ENCODE measurements around the gene FERD3L. TPM values are rescaled to one million over a fixed set of nuclear protein-coding genes. Genes with fewer than 3 reads are reported as not detected.
A peak's percentile ranks its signal among the peaks of the same experiment; 100 is the strongest.

Gene FERD3L
- total RNA-seq, 5 donors from 2014 or later (not counting 1 experiment from before 2014, with no cell fraction given): not detected

GRCh38 chr7:19113002-19113350 is 32.2 kb downstream of the FERD3L start:
- Mint-ChIP-seq H3K36me3 (no peaks in the 10 kb centered on the region), H3K27me3 (peaks cover 56 to 68% of the 10 kb centered on the region in 2 donors), H3K4me3 (no peak overlapping the region), H3K4me1 (peaks cover 0 to 3% (median 0%) of the 10 kb centered on the region in 3 donors), H3K9me3 (no peaks in the 10 kb centered on the region), H3K27ac (no peak overlapping the region)
- CTCF ChIA-PET: no interaction called here
- Histone ChIP-seq H3K4me3 (ENCODE audit: control insufficient read depth in 1 of 2, extremely low read depth in 1 of 2, low read length in 1 of 2) (no peak overlapping the region), H3K4me1 (ENCODE audit: control insufficient read depth in 1 of 2, extremely low read depth in 1 of 2, insufficient read depth in 2 of 2, low read length in 2 of 2) (peaks cover 0 to 15% of the 10 kb centered on the region in 2 experiments), H3K36me3 (ENCODE audit: control insufficient read depth in 2 of 2, extremely low read depth in 1 of 2, insufficient read depth in 1 of 2, low read length in 1 of 2) (no peaks in the 10 kb centered on the region), H3K9me3 (no peaks in the 10 kb centered on the region), H3K27ac (ENCODE audit: low read length) (no peak overlapping the region), H3K27me3 (replicated peaks in 1 of 2; ENCODE audit: control insufficient read depth in 2 of 2, extremely low read depth in 1 of 2, insufficient read depth in 2 of 2, low read length in 1 of 2) (peaks cover 17 to 38% of the 10 kb centered on the region in 2 experiments)
- ATAC-seq (replicated peaks in 1 of 4) (no peak), DNase-seq (no peak)
- POLR2A ChIA-PET: no interaction called here
- no CpG with 5 or more reads among the region's 4 CpGs for WGBS (ENCODE audit: insufficient coverage)

GRCh38 chr7:19112274-19113001 is 32.8 kb downstream of the FERD3L start:
- 9% methylated on average over 39 of the region's 42 CpGs for WGBS (ENCODE audit: insufficient coverage)
- H3K4me3 ChIP-seq (ENCODE audit: control insufficient read depth in 1 of 2, extremely low read depth in 1 of 2, low read length in 1 of 2): peak overlapping the region in 1 of 2 donors; percentile 18
- no peak overlapping the region for H3K27ac ChIP-seq (ENCODE audit: low read length)
- CTCF ChIA-PET: no interaction called here
- peaks cover 62 to 74% of the 10 kb centered on the region in 2 donors for H3K27me3 Mint-ChIP-seq
- no peaks in the 10 kb centered on the region for H3K9me3 ChIP-seq
- H3K4me1 Mint-ChIP-seq: peaks cover 0 to 6% (median 0%) of the 10 kb centered on the region in 3 donors
- H3K27me3 ChIP-seq (replicated peaks in 1 of 2; ENCODE audit: control insufficient read depth in 2 of 2, extremely low read depth in 1 of 2, insufficient read depth in 2 of 2, low read length in 1 of 2): peaks cover 19 to 38% of the 10 kb centered on the region in 2 experiments
- H3K36me3 ChIP-seq (ENCODE audit: control insufficient read depth in 2 of 2, extremely low read depth in 1 of 2, insufficient read depth in 1 of 2, low read length in 1 of 2): no peaks in the 10 kb centered on the region
- H3K4me3 Mint-ChIP-seq: no peak overlapping the region
- no peaks in the 10 kb centered on the region for H3K36me3 Mint-ChIP-seq
- ATAC-seq (replicated peaks in 1 of 4): no peak
- DNase-seq: no peak
- POLR2A ChIA-PET: no interaction called here
- H3K27ac Mint-ChIP-seq: no peak overlapping the region
- H3K9me3 Mint-ChIP-seq: no peaks in the 10 kb centered on the region
- peaks cover 0 to 17% of the 10 kb centered on the region in 2 experiments for H3K4me1 ChIP-seq (ENCODE audit: control insufficient read depth in 1 of 2, extremely low read depth in 1 of 2, insufficient read depth in 2 of 2, low read length in 2 of 2)

GRCh38 chr7:19111474-19112273 is 33.5 kb downstream of the FERD3L start:
- no peak overlapping the region for H3K27ac Mint-ChIP-seq
- Histone ChIP-seq H3K27ac (ENCODE audit: low read length) (no peak overlapping the region), H3K4me3 (ENCODE audit: control insufficient read depth in 1 of 2, extremely low read depth in 1 of 2, low read length in 1 of 2) (no peak overlapping the region), H3K9me3 (no peaks in the 10 kb centered on the region), H3K4me1 (ENCODE audit: control insufficient read depth in 1 of 2, extremely low read depth in 1 of 2, insufficient read depth in 2 of 2, low read length in 2 of 2) (peaks cover 0 to 15% of the 10 kb centered on the region in 2 experiments), H3K36me3 (ENCODE audit: control insufficient read depth in 2 of 2, extremely low read depth in 1 of 2, insufficient read depth in 1 of 2, low read length in 1 of 2) (no peaks in the 10 kb centered on the region), H3K27me3 (replicated peaks in 1 of 2; ENCODE audit: control insufficient read depth in 2 of 2, extremely low read depth in 1 of 2, insufficient read depth in 2 of 2, low read length in 1 of 2) (peaks cover 21 to 43% of the 10 kb centered on the region in 2 experiments)
- H3K27me3 Mint-ChIP-seq: peaks cover 69 to 81% of the 10 kb centered on the region in 2 donors
- no peak overlapping the region for H3K4me3 Mint-ChIP-seq
- ChIA-PET CTCF (no interaction called here), POLR2A (no interaction called here)
- no peak for DNase-seq
- H3K36me3 Mint-ChIP-seq: no peaks in the 10 kb centered on the region
- WGBS (ENCODE audit: insufficient coverage): 0% methylated on average over 1 of the region's 15 CpGs
- no peaks in the 10 kb centered on the region for H3K9me3 Mint-ChIP-seq
- peaks cover 0 to 11% (median 0%) of the 10 kb centered on the region in 3 donors for H3K4me1 Mint-ChIP-seq
- ATAC-seq (replicated peaks in 1 of 4): no peak

- CTCF ChIA-PET: no interaction called here
Measured at GRCh38 chr7:19110776-19111175, 34.4 kb downstream of the FERD3L start.

GRCh38 chr7:19110026-19110730 is 35.0 kb downstream of the FERD3L start:
- Mint-ChIP-seq H3K36me3 (no peaks in the 10 kb centered on the region), H3K27ac (no peak overlapping the region), H3K4me3 (no peak overlapping the region), H3K9me3 (no peaks in the 10 kb centered on the region), H3K27me3 (peaks cover 73 to 88% of the 10 kb centered on the region in 2 donors), H3K4me1 (peaks cover 0 to 11% (median 0%) of the 10 kb centered on the region in 3 donors)
- WGBS (ENCODE audit: insufficient coverage): 20% methylated on average over 3 of the region's 11 CpGs
- Histone ChIP-seq H3K27ac (ENCODE audit: low read length) (no peak overlapping the region), H3K4me3 (ENCODE audit: control insufficient read depth in 1 of 2, extremely low read depth in 1 of 2, low read length in 1 of 2) (no peak overlapping the region), H3K4me1 (ENCODE audit: control insufficient read depth in 1 of 2, extremely low read depth in 1 of 2, insufficient read depth in 2 of 2, low read length in 2 of 2) (peaks cover 0 to 9% of the 10 kb centered on the region in 2 experiments), H3K9me3 (no peaks in the 10 kb centered on the region), H3K36me3 (ENCODE audit: control insufficient read depth in 2 of 2, extremely low read depth in 1 of 2, insufficient read depth in 1 of 2, low read length in 1 of 2) (no peaks in the 10 kb centered on the region), H3K27me3 (replicated peaks in 1 of 2; ENCODE audit: control insufficient read depth in 2 of 2, extremely low read depth in 1 of 2, insufficient read depth in 2 of 2, low read length in 1 of 2) (peaks cover 30 to 43% of the 10 kb centered on the region in 2 experiments)
- CTCF ChIA-PET: no interaction called here
- POLR2A ChIA-PET: no interaction called here
- ATAC-seq (replicated peaks in 1 of 4) (no peak), DNase-seq (no peak)

More at GRCh38 chr7:19110776-19111175, 34.4 kb downstream of the FERD3L start:
- Histone ChIP-seq H3K27me3 (replicated peaks in 1 of 2; ENCODE audit: control insufficient read depth in 2 of 2, extremely low read depth in 1 of 2, insufficient read depth in 2 of 2, low read length in 1 of 2) (peaks cover 25 to 45% of the 10 kb centered on the region in 2 experiments), H3K36me3 (ENCODE audit: control insufficient read depth in 2 of 2, extremely low read depth in 1 of 2, insufficient read depth in 1 of 2, low read length in 1 of 2) (no peaks in the 10 kb centered on the region), H3K9me3 (no peaks in the 10 kb centered on the region), H3K27ac (ENCODE audit: low read length) (no peak overlapping the region), H3K4me3 (ENCODE audit: control insufficient read depth in 1 of 2, extremely low read depth in 1 of 2, low read length in 1 of 2) (no peak overlapping the region), H3K4me1 (ENCODE audit: control insufficient read depth in 1 of 2, extremely low read depth in 1 of 2, insufficient read depth in 2 of 2, low read length in 2 of 2) (peaks cover 0 to 9% of the 10 kb centered on the region in 2 experiments)
- Mint-ChIP-seq H3K27me3 (peaks cover 69 to 84% of the 10 kb centered on the region in 2 donors), H3K27ac (no peak overlapping the region), H3K9me3 (no peaks in the 10 kb centered on the region), H3K36me3 (no peaks in the 10 kb centered on the region), H3K4me3 (no peak overlapping the region), H3K4me1 (peaks cover 0 to 11% (median 0%) of the 10 kb centered on the region in 3 donors)
- DNase-seq: no peak
- POLR2A ChIA-PET: no interaction called here
- WGBS (ENCODE audit: insufficient coverage): 14% methylated on average over 4 of the region's 6 CpGs
- ATAC-seq (replicated peaks in 1 of 4): no peak

All from T-cell (primary cell).